Activated T-cell treated with anti-CD3 and anti-CD28 coated beads for 24 hours (primary cell): Measurements from ENCODE around the gene SLC2A8.
A peak's percentile ranks its signal among the peaks of the same experiment; 100 is the strongest.

Experiments used
- DNase-seq: peaks from one replicate; pipeline ENCODE4 v3.0.0-alpha.2; 2020; ENCODE audit warnings: low read depth

SLC2A8 gene

DNA sequence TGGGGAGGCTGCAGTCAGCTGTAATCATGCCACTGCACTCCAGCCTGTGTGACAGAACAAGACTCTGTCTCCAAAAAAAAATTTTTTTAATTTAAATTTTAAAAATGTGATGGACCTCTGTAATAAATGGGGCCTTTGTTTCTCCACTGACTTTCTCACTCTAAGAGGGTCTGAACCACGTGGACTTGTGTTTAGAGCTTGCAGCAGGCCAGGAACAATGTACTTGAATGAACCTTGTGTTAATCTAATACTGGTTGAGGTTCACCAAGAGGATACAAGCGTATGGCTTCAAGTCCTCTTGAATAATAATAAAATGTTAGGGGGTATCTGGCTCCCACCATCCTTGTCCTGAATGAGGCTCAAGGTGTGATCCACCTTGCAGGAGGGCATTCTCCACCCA, 14.4 kb upstream of the SLC2A8 start:
- DNase-seq: no peak

- no peak for DNase-seq
Measured at GRCh38 chr9:127384016-127384730, 12.8 kb upstream of the SLC2A8 start.

GRCh38 chr9:127384901-127385300, 12.1 kb upstream of the SLC2A8 start:
- no peak for DNase-seq

GRCh38 chr9:127386249-127386648, 10.7 kb upstream of the SLC2A8 start:
- DNase-seq: no peak

GRCh38 chr9:127386981-127387380, 10.0 kb upstream of the SLC2A8 start:
- no peak for DNase-seq

GRCh38 chr9:127388037-127388855, 8.7 kb upstream of the SLC2A8 start:
- DNase-seq: peak; percentile 73

- DNase-seq: no peak
Measured at GRCh38 chr9:127388856-127389238, 8.1 kb upstream of the SLC2A8 start.

GRCh38 chr9:127389381-127390247, 7.4 kb upstream of the SLC2A8 start:
- no peak for DNase-seq

GRCh38 chr9:127390248-127390545, 6.8 kb upstream of the SLC2A8 start:
- no peak for DNase-seq

DNA sequence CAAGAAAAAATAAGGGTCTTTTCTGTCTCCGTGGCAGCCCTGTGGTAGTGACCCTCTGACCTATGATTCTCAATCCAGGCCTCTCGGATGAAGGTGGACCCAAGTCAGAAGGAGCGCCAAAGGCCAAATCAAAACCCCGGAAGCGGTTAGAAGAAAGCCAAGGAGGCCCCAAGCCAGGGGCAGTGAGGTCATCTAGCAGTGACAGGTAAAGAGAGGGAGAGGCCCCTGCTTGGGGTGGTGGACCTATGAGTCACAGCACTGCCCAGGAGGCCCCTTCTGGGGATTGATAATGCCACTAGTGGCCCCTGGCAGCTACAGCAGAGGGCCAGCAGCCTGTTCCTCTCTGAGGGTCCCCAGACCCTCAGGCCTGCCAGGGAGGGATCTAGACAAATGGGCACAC, 6.4 kb upstream of the SLC2A8 start:
- no peak for DNase-seq

- DNase-seq: no peak
Measured at GRCh38 chr9:127392166-127392565, 4.8 kb upstream of the SLC2A8 start.

GRCh38 chr9:127392976-127393375, 4.0 kb upstream of the SLC2A8 start:
- DNase-seq: no peak

- no peak for DNase-seq
Measured at GRCh38 chr9:127393645-127394044, 3.3 kb upstream of the SLC2A8 start.

DNA sequence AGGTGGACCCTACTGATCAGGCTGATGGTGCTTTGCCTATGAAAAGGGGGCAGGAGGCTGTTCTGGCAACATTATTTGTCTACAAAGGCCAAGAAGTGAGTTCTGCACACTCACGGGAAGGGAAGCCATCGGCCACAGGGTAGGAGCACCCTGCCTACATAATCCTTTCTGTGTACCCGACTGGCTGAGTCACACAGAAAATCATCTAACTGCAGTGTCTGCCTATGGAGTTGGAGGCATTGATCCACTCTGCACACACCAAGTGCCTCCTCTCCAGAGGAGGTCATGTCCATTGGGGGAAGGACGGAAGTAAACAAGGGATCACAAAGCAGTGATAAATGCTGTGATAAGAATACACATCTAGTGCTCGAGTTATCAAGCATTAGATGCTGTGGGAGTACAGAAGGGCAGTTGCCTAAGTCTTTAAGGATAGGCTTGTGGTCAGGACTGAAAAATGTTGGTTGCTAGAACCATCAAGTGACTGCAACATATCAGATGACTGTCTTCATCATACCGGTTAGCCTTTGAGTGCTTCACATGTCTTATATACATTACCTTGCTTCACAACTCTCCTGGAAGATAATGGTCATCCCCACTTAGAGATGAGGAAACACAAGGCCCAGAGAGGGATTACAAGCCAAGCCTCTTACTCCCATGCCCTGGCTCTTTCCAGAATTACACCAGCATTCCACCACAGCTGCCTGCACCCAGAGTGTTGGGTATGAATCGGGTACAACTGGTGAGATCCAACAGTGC, 1.3 kb upstream of the SLC2A8 start:
- no peak for DNase-seq

GRCh38 chr9:127396253-127396807, 639 bp upstream of the SLC2A8 start:
- no peak for DNase-seq

GRCh38 chr9:127397646-127398274, 791 bp downstream of the SLC2A8 start:
- DNase-seq: no peak

DNA sequence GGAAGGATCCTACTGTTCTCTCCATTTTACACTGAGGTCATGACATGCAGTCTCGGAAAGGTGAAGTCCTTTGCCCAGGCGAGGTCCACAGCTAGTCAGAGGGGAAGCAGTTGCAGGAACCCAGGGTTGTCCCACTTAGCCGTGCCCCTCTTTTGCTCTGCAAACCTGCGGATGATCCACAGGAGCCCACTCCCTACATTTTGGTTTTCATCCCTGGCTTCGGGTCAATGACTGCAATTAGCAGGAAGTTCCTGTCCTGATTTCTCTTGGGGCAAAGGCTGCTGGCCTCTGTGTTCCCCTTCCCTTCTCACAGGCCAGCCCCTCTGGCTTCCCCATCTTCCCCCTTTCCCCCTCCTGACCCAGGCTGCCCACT, 1.3 kb downstream of the SLC2A8 start:
- DNase-seq: no peak

DNA sequence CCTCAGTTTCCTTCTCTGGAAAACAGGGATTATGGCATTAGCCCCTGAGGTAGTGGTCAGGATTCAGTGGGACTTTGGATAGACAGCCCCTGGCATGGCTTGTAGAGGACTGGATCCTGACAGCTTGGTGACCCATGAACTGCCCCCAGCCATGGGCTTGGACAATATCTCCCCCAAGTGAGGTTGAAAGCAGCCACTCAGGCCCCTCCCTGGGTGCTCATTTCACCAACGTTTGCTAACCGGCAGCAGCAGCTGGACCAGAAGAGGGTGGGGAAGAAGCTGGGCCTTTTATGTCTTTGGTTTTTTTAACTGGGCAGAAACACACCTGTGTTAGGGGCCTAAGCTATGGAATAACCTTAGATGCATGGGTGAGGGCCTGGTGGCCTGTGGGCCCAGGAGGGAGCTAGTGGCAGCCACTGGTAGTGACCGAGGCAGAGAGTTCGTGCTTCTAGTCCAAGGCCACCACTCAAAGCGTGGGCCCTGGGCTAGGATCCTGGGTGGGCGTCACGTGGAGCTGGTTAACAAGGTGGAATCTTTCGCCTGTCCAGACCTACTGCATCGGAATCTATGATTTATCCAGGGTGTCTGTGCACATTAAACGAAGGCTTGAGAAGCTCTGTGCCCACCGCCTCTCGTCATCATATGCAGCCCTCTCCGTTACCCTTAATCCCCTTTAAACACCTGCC, 1.9 kb downstream of the SLC2A8 start:
- DNase-seq: no peak

DNA sequence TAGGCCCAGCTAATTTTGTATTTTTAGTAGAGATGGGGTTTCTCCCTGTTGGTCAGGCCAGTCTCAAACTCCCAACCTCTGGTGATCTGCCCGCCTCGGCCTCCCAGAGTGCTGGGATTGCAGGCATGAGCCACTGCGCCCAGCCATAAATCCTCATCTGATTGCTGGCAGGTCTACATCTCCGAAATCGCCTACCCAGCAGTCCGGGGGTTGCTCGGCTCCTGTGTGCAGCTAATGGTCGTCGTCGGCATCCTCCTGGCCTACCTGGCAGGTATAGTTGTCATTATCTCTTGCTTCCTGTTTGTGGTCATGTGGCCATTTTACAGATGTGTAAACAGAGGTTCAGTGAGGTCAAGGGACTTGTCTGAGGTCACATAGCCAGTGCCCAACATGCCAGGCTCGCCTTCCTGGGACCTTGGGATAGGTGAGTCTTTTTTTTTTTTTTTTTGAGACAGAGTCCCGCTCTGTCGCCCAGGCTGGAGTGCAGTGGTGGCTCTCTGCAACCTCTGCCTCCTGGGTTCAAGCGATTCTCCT, 2.8 kb downstream of the SLC2A8 start:
- no peak for DNase-seq

- no peak for DNase-seq
Measured at GRCh38 chr9:127402401-127403090, 5.6 kb downstream of the SLC2A8 start.
